ENCODE measurements around the gene CATSPERE. TPM values are rescaled to one million over a fixed set of nuclear protein-coding genes. Genes with fewer than 3 reads are reported as not detected.

CATSPERE gene
- total RNA-seq, 4 donors from 2014 or later: 0.49 to 0.58 (median 0.56) TPM; not detected in 1

DNA sequence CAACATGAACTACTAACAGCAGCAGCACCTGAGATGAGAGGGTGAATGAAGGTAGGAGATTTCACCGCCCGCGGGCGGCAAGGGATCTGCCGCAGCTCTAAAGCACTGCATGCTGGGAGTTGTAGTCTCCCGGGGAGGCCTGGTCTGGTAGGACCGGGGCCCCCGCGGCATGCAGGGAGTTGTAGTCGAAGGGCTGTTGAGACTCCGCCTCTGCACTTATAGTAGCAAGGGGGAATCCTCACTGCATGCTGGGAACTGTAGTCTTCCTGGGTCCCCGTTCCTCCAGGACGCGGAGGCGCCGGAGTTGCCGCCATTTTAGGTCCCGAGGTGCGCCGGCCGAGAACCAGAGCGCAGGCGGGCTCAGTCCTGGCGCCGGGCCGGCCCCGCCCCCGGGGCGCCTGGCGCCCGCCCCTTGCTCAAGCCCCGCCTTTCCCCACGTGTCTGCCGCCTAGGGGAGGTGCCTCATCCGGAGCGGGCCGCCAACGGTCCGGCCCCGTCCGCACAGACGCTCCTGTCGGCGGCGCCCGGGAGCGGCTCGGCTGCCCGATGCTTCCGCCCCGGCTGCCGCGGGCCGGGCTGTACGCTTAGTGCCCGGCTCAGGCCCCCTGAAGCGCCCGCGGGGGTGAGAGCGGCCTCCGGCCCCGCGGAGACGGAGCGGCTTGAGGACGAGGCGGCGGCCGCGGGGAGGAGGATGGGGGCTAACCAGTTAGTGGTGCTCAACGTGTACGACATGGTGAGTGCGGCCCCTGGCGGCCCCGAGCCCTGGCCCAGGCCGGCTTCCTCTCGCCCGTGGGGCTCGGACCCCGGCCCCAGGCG lies 191.8 kb downstream of the CATSPERE start, which contains the start of gene DESI2:
Gene DESI2, plus strand, starts transcription at position 504 of the 816 bp plus-strand sequence. Its CDS starts 188 bp downstream, at position 692.
- in situ Hi-C loops (cut with MboI; ENCODE audit: low sequenced_read_pairs in 4 of 4): loop anchor here in 3 of 4 donors (5.0 to 25.0 kb wide), 4 partner anchors 191 to 314 kb away; partner anchors contain the start of genes ADSS2 (in 2 of the 3) and CATSPERE (in 1 of the 3)
- Histone ChIP-seq H3K9me3 (no peaks in the 10 kb centered on the region), H3K27ac (peak within 1 kb of the TSS; percentile 92 to 98 (median 94)), H3K4me3 (peak within 1 kb of the TSS; percentile 73 to 89 (median 87)), H3K4me1 (peaks cover 30 to 44% of the 10 kb centered on the region in 2 donors), H3K36me3 (no peaks in the 10 kb centered on the region), H3K27me3 (no peaks in the 10 kb centered on the region)
- TF ChIP-seq POLR2A (IDR thresholded peaks at IDR 0.05): peak; percentile 99
- TF ChIP-seq, protein P1, sequence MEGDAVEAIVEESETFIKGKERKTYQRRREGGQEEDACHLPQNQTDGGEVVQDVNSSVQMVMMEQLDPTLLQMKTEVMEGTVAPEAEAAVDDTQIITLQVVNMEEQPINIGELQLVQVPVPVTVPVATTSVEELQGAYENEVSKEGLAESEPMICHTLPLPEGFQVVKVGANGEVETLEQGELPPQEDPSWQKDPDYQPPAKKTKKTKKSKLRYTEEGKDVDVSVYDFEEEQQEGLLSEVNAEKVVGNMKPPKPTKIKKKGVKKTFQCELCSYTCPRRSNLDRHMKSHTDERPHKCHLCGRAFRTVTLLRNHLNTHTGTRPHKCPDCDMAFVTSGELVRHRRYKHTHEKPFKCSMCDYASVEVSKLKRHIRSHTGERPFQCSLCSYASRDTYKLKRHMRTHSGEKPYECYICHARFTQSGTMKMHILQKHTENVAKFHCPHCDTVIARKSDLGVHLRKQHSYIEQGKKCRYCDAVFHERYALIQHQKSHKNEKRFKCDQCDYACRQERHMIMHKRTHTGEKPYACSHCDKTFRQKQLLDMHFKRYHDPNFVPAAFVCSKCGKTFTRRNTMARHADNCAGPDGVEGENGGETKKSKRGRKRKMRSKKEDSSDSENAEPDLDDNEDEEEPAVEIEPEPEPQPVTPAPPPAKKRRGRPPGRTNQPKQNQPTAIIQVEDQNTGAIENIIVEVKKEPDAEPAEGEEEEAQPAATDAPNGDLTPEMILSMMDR (IDR thresholded peaks at IDR 0.05 in 4 of 5, conservative IDR thresholded peaks at IDR 0.05 in 1 of 5): peak; percentile 54 to 69 (median 67)
- intact Hi-C loops (cut with DNase I; ENCODE audit: low total_unique reads): loop anchor here (1.0 to 10.0 kb wide), 9 partner anchors 51 to 1398 kb away; partner anchors contain the start of genes CEP170, HNRNPU and SDCCAG8
- DNase-seq (peak; percentile 99), ATAC-seq (peak; percentile 97 to 99)

- no peaks in the 10 kb centered on the region for H3K36me3 ChIP-seq
- H3K4me3 ChIP-seq: peak overlapping the region; percentile 73 to 89 (median 87)
- H3K27ac ChIP-seq: peak overlapping the region; percentile 92 to 98 (median 94)
- intact Hi-C loops (cut with DNase I; ENCODE audit: low total_unique reads): loop anchor here (2.0 to 10.0 kb wide), 8 partner anchors 51 to 1399 kb away; partner anchors contain the start of genes CEP170, HNRNPU and SDCCAG8
- no peaks in the 10 kb centered on the region for H3K9me3 ChIP-seq
- H3K4me1 ChIP-seq: peaks cover 30 to 52% of the 10 kb centered on the region in 2 donors
- no peaks in the 10 kb centered on the region for H3K27me3 ChIP-seq
- ATAC-seq (peak in 1 of 2 donors; percentile 1), DNase-seq (no peak)
- in situ Hi-C loops (cut with MboI; ENCODE audit: low sequenced_read_pairs in 4 of 4): loop anchor here in 3 of 4 donors (5.0 to 25.0 kb wide), 4 partner anchors 191 to 314 kb away; partner anchors contain the start of genes ADSS2 (in 2 of the 3) and CATSPERE (in 1 of the 3)
- TF ChIP-seq, protein P1 (IDR thresholded peaks at IDR 0.05 in 4 of 5, conservative IDR thresholded peaks at IDR 0.05 in 1 of 5): no peak
- TF ChIP-seq POLR2A (IDR thresholded peaks at IDR 0.05): no peak
Measured at GRCh38 chr1:244653439-244654107, 192.5 kb downstream of the CATSPERE start.

- Histone ChIP-seq H3K27me3 (no peaks in the 10 kb centered on the region), H3K4me3 (peak overlapping the region; percentile 73 to 89 (median 87)), H3K9me3 (no peaks in the 10 kb centered on the region), H3K36me3 (no peaks in the 10 kb centered on the region), H3K4me1 (peaks cover 30 to 56% of the 10 kb centered on the region in 2 donors), H3K27ac (peak overlapping the region; percentile 92 to 98 (median 94))
- in situ Hi-C loops (cut with MboI; ENCODE audit: low sequenced_read_pairs in 4 of 4) (loop anchor here in 3 of 4 donors (5.0 to 25.0 kb wide), 4 partner anchors 192 to 313 kb away; partner anchors contain the start of genes ADSS2 (in 2 of the 3) and CATSPERE (in 1 of the 3)), intact Hi-C loops (cut with DNase I; ENCODE audit: low total_unique reads) (loop anchor here (5.0 to 10.0 kb wide), 3 partner anchors 52 to 1400 kb away; partner anchors contain the start of genes CEP170 and SDCCAG8)
- TF ChIP-seq, protein P1 (IDR thresholded peaks at IDR 0.05 in 4 of 5, conservative IDR thresholded peaks at IDR 0.05 in 1 of 5): no peak
- TF ChIP-seq POLR2A (IDR thresholded peaks at IDR 0.05): no peak
- no peak for DNase-seq
- ATAC-seq: no peak
Measured at GRCh38 chr1:244654108-244655038, 193.3 kb downstream of the CATSPERE start.
